HepG2 (cell line): ENCODE data around the gene THADA. TPM values are rescaled to one million over a fixed set of nuclear protein-coding genes. Genes with fewer than 3 reads are reported as not detected.

Experiments used
- ATAC-seq: fragments of 200-7000 bp; cut with Tn5 transposase; 3 replicates; pipeline ENCODE4 v1.9.1; 2020; ENCODE audit warnings: mild to moderate bottlenecking, moderate library complexity
- BruUV-seq: library from RNA; stranded (reverse); fragments of 400-500 nt; replicated peaks from 2 replicates; lab custom pipeline; 2021; lab: Mats Ljungman, UMichigan
- CTCF ChIA-PET: fragments of 300-600 bp; formaldehyde crosslinking; extraction: SDS; loops from one replicate; lab custom pipeline; 2021; ENCODE audit warnings: low total read pairs, inconsistent platforms, low intra/inter-chr PET ratio; lab: Yijun Ruan, JAX
- POLR2A ChIA-PET: fragments of 350-600 bp; sonication (Branson Sonifier 250); formaldehyde crosslinking; loops from one replicate; lab custom pipeline; 2020; ENCODE audit warnings: antibody characterized with exemption, inconsistent platforms; lab: Yijun Ruan, JAX
- DNase-seq: peaks from one replicate; pipeline ENCODE4 v3.0.0-alpha.2; 2015; ENCODE audit warnings: low spot score
- FAIRE-seq: peaks from 3 replicates; lab custom pipeline; 2011; peaks lifted over from hg19 to GRCh38; lab: Jason Lieb, UNC
- H2AFZ ChIP-seq: one replicate; pipeline ENCODE4 v1.6.1; 2011; ENCODE audit warnings: low read length, inconsistent platforms
- H3K27ac ChIP-seq: fragments of 300-600 bp; 3 replicates; pipeline ENCODE4 v1.8.0; 2011; ENCODE audit warnings: mixed run types, mild to moderate bottlenecking, mixed read lengths, low read length, inconsistent platforms; ENCODE audit not compliant: insufficient read depth; ENCODE audit errors: extremely low read length
- H3K27me3 ChIP-seq, 2 experiments: fragments of 200-600 bp in 1 of 2; 2 replicates in 1 of 2; 3 replicates in 1 of 2; pipeline versions ENCODE4 v1.6.0 to v1.8.0; 2011; ENCODE audit warnings: low read length in 2 of 2, mild to moderate bottlenecking in 2 of 2, moderate library complexity in 2 of 2, inconsistent platforms in 1 of 2; ENCODE audit not compliant: insufficient read depth in 2 of 2, control insufficient read depth in 1 of 2
- H3K36me3 ChIP-seq, 2 experiments: fragments of 200-600 bp in 1 of 2; replicated peaks in 1 of 2; 2 replicates in 1 of 2; 3 replicates in 1 of 2; pipeline versions ENCODE4 v1.5.1 to v1.8.0; 2011; ENCODE audit warnings: low read length in 2 of 2, inconsistent platforms in 1 of 2; ENCODE audit not compliant: insufficient read depth in 2 of 2, control insufficient read depth in 1 of 2
- H3K4me1 ChIP-seq: 2 replicates; pipeline ENCODE4 v1.5.1; 2012; ENCODE audit warnings: low read length, inconsistent platforms; ENCODE audit not compliant: insufficient read depth
- H3K4me2 ChIP-seq: 2 replicates; pipeline ENCODE4 v1.6.0; 2011; ENCODE audit warnings: low read depth, low read length, inconsistent platforms
- H3K4me3 ChIP-seq, 3 experiments: fragments of 200-600 bp in 1 of 3; sonication (generic), shearing (Covaris generic) in 1 of 3; replicated peaks in 1 of 3; 2 replicates each; pipeline ENCODE4 v1.5.1; 2011 to 2016; ENCODE audit warnings: low read length in 3 of 3, inconsistent platforms in 2 of 3, low read depth in 2 of 3, mild to moderate bottlenecking in 2 of 3, control low read depth in 1 of 3, mixed read lengths in 1 of 3; ENCODE audit not compliant: insufficient read depth in 1 of 3
- H3K79me2 ChIP-seq: one replicate; pipeline ENCODE4 v1.6.1; 2011; ENCODE audit warnings: low read length, inconsistent platforms; ENCODE audit not compliant: insufficient read depth
- H3K9ac ChIP-seq: 2 replicates; pipeline ENCODE4 v1.6.0; 2011; ENCODE audit warnings: mild to moderate bottlenecking, low read depth, low read length, inconsistent platforms; ENCODE audit not compliant: insufficient read depth
- H3K9me3 ChIP-seq: 2 replicates; pipeline ENCODE4 v1.5.1; 2012; ENCODE audit warnings: mild to moderate bottlenecking, low read length
- H4K20me1 ChIP-seq: 2 replicates; pipeline ENCODE4 v1.6.0; 2011; ENCODE audit warnings: inconsistent platforms, mild to moderate bottlenecking, low read length, moderate library complexity; ENCODE audit not compliant: insufficient read depth
- ATF1 ChIP-seq: IDR thresholded peaks from 2 replicates; pipeline ENCODE4 v1.6.1; 2016; ENCODE audit warnings: mild to moderate bottlenecking, control low read depth
- FOXK1 ChIP-seq: sonication (generic); formaldehyde crosslinking; IDR thresholded peaks from 2 replicates; pipeline ENCODE4 v1.4.0; 2020; ENCODE audit warnings: low read depth, missing genetic modification reagents, borderline replicate concordance
- HNRNPLL ChIP-seq: fragments of 200-400 bp; formaldehyde crosslinking; IDR thresholded peaks from 2 replicates; pipeline ENCODE4 v1.6.1; 2017; ENCODE audit warnings: mild to moderate bottlenecking, low read depth, low read length; ENCODE audit not compliant: poor library complexity, severe bottlenecking
- MXD1 ChIP-seq: sonication (generic); formaldehyde crosslinking; IDR thresholded peaks from 2 replicates; pipeline ENCODE4 v1.4.0; 2020; ENCODE audit warnings: mild to moderate bottlenecking, missing genetic modification reagents
- NCOA2 ChIP-seq: sonication (generic); formaldehyde crosslinking; IDR thresholded peaks from 2 replicates; pipeline ENCODE4 v1.8.0; 2022; ENCODE audit warnings: inconsistent platforms
- NFKBIZ ChIP-seq: IDR thresholded peaks from 2 replicates; pipeline ENCODE4 v1.6.1; 2018; ENCODE audit warnings: missing genetic modification reagents, missing compliant biosample characterization
- RBM22 ChIP-seq: fragments of 200-400 bp; formaldehyde crosslinking; optimal IDR thresholded peaks from 2 replicates; pipeline ENCODE3; 2017; ENCODE audit warnings: mild to moderate bottlenecking, low read length, moderate library complexity
- SMAD9 ChIP-seq: sonication (generic); formaldehyde crosslinking; IDR thresholded peaks from 2 replicates; pipeline ENCODE4 v1.5.1; 2020; ENCODE audit warnings: mild to moderate bottlenecking, missing genetic modification reagents
- ZNF296 ChIP-seq: sonication (generic); formaldehyde crosslinking; conservative IDR thresholded peaks from 2 replicates; pipeline ENCODE4 v1.5.0; 2020; ENCODE audit warnings: mild to moderate bottlenecking, missing genetic modification reagents
- ZNF451 ChIP-seq: sonication (generic); formaldehyde crosslinking; IDR thresholded peaks from 2 replicates; pipeline ENCODE4 v1.5.0; 2020; ENCODE audit warnings: mild to moderate bottlenecking, missing genetic modification reagents
- ZNF512 ChIP-seq: sonication (generic); formaldehyde crosslinking; IDR thresholded peaks from 2 replicates; pipeline ENCODE4 v1.4.0; 2020; ENCODE audit warnings: mild to moderate bottlenecking, missing genetic modification reagents
- ZNF549 ChIP-seq: sonication (generic); formaldehyde crosslinking; IDR thresholded peaks from 2 replicates; pipeline ENCODE4 v1.5.0; 2020; ENCODE audit warnings: missing genetic modification reagents
- ZNF703 ChIP-seq: sonication (generic); formaldehyde crosslinking; IDR thresholded peaks from 2 replicates; pipeline ENCODE4 v1.5.1; 2020; ENCODE audit warnings: missing genetic modification reagents, mild to moderate bottlenecking, moderate library complexity, borderline replicate concordance
- ZNF83 ChIP-seq: sonication (generic); formaldehyde crosslinking; IDR thresholded peaks from 2 replicates; pipeline ENCODE4 v1.4.0; 2020; ENCODE audit warnings: missing genetic modification reagents, mild to moderate bottlenecking, borderline replicate concordance
- WGBS: methylation state at CpG from one replicate; pipeline ENCODE4 v1.1.6; 2017; ENCODE audit warnings: low lambda C conversion rate; 5-methylcytosine and 5-hydroxymethylcytosine counted together
- in situ Hi-C: cut with HindIII; loops from 2 replicates; pipeline ENCODE4 v1.10.0; 2017; ENCODE audit warnings: low pct_unique_long_range_greater_than_20kb; ENCODE audit not compliant: extremely low pct_ligation_motif_present
- intact Hi-C: fragments of 100-400 bp; cut with micrococcal nuclease; formaldehyde crosslinking; loops from one replicate; pipeline ENCODE4 v1.10.0; 2022; ENCODE audit not compliant: unreplicated experiment
- polyA plus RNA-seq, 8 experiments: library from polyadenylated mRNA; depleted of rRNA in 3 of 8; stranded (reverse) in 7 of 8; unstranded in 1 of 8; fragments of >200 nt; fragmentation: Illumina TruSeq in 4 of 8; extraction: Trizol in 4 of 8; gene quantifications; 2 replicates each; pipeline versions ENCODE4 v1.2.1 to v1.2.3, GENCODE V29; 2011 to 2016; ENCODE audit warnings: low read depth in 4 of 8, missing spikeins in 1 of 8, mixed read lengths in 1 of 8; ENCODE audit not compliant: insufficient read depth in 1 of 8
- total RNA-seq, 5 experiments: library from RNA; depleted of rRNA; stranded (reverse); fragments of >200 nt; fragmentation: Illumina TruSeq; extraction: Trizol; gene quantifications; 2 replicates each; pipeline ENCODE4 v1.2.3, GENCODE V29; 2016; ENCODE audit warnings: low read depth in 1 of 5

The THADA gene
- total and polyA plus RNA-seq, 2 of the 13 experiments (the other 11 are each of a cell fraction or from before 2014, with no cell fraction given), result 12.7 to 21.7 TPM

GRCh38 chr2:43568228-43568627 is 27.6 kb downstream of the THADA start:
- ChIA-PET POLR2A (no interaction called here), CTCF (no interaction called here)
- peaks cover 16 to 51% of the 10 kb centered on the region in 2 experiments for H3K36me3 ChIP-seq
- no peaks in the 10 kb centered on the region for H3K4me1 ChIP-seq
- H3K27me3 ChIP-seq, result no peaks in the 10 kb centered on the region
- no peak overlapping the region for H2AFZ ChIP-seq
- BruUV-seq, result no TSS peak
- in situ Hi-C loops, result no loop called here
- intact Hi-C loops, result no loop called here
- FAIRE-seq (no peak), ATAC-seq (no peak), DNase-seq (no peak)
- TF ChIP-seq NFKBIZ, result no peak
- TF ChIP-seq ATF1, result no peak
- TF ChIP-seq ZNF549 (CRISPR knock-in tag), result no peak
- TF ChIP-seq MXD1 (CRISPR knock-in tag), result no peak
- TF ChIP-seq ZNF296 (CRISPR knock-in tag), result no peak
- no peak for TF ChIP-seq ZNF451 (CRISPR knock-in tag)
- no peak for TF ChIP-seq SMAD9 (CRISPR knock-in tag)
- TF ChIP-seq RBM22, result no peak
- no peak for TF ChIP-seq ZNF83 (CRISPR knock-in tag)
- TF ChIP-seq FOXK1, result no peak
- TF ChIP-seq ZNF512 (CRISPR knock-in tag), result no peak
- TF ChIP-seq ZNF703 (CRISPR knock-in tag), result no peak
- TF ChIP-seq NCOA2 (CRISPR knock-in tag), result no peak
- TF ChIP-seq HNRNPLL, result no peak
- WGBS, result 91% methylated on average over 1 of the region's 1 CpG
- no peak overlapping the region for H3K9ac ChIP-seq
- H4K20me1 ChIP-seq, result no peaks in the 10 kb centered on the region
- no peak overlapping the region for H3K4me3 ChIP-seq
- no peaks in the 10 kb centered on the region for H3K9me3 ChIP-seq
- no peak overlapping the region for H3K27ac ChIP-seq
- H3K4me2 ChIP-seq, result no peak overlapping the region
- H3K79me2 ChIP-seq, result no peaks in the 10 kb centered on the region
